SK-N-SH (cell line): ENCODE results near the gene PEMT.

Experiments
- EZH2phosphoT487 ChIP-seq: fragments of 200-600 bp; sonication (generic); IDR thresholded peaks from 2 replicates; pipeline ENCODE4 v1.6.1; 2017; ENCODE audit warnings: low read depth, mixed run types, mild to moderate bottlenecking, antibody characterized with exemption, moderate library complexity, borderline replicate concordance
- POLR2AphosphoS5 ChIP-seq: IDR thresholded peaks from 2 replicates; pipeline ENCODE4 v1.6.1; 2012; ENCODE audit warnings: low read depth, low read length
- SIN3A ChIP-seq: IDR thresholded peaks from 2 replicates; pipeline ENCODE4 v1.6.1; 2012; ENCODE audit warnings: low read depth, mild to moderate bottlenecking, low read length, moderate library complexity, borderline replicate concordance
- TF ChIP-seq, protein P1 (sequence below): IDR thresholded peaks from 2 replicates; pipeline ENCODE4 v1.6.1; 2012; ENCODE audit warnings: mild to moderate bottlenecking, low read depth, low read length, moderate library complexity
- TF ChIP-seq, protein P2 (sequence below): fragments of 200-600 bp; sonication (generic); IDR thresholded peaks from 2 replicates; pipeline ENCODE4 v1.6.1; 2017; ENCODE audit warnings: antibody characterized with exemption, mild to moderate bottlenecking, moderate library complexity
- TF ChIP-seq, protein P3 (sequence below): IDR thresholded peaks from 2 replicates; pipeline ENCODE4 v1.4.0; 2012; ENCODE audit warnings: low read depth, borderline replicate concordance
- TF ChIP-seq, protein P4 (sequence below): fragments of 150-350 bp; IDR thresholded peaks from 2 replicates; pipeline ENCODE4 v1.6.1; 2017; ENCODE audit warnings: antibody characterized with exemption, low read length, low read depth, borderline replicate concordance

DNA sequence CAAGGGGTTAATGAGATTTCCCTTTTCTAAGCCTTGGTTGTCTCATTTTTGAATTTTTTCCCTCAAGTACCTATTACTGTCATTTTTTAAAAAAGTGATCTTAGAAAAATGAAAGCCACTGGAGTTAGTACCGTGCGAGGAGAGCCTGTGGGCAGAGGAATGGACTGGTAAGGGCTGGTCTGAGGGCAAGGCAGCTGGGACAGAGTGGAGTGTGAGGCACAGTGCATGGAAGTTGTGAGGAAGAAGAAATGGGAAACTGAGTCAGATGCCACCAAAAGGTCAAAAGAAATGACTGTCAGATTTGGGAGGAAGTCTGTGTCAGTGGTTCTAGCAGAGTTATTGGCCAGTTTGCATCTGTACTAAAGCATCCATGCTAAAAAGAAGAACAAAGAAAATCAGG lies 103.5 kb downstream of the PEMT start:
- TF ChIP-seq, protein P1, sequence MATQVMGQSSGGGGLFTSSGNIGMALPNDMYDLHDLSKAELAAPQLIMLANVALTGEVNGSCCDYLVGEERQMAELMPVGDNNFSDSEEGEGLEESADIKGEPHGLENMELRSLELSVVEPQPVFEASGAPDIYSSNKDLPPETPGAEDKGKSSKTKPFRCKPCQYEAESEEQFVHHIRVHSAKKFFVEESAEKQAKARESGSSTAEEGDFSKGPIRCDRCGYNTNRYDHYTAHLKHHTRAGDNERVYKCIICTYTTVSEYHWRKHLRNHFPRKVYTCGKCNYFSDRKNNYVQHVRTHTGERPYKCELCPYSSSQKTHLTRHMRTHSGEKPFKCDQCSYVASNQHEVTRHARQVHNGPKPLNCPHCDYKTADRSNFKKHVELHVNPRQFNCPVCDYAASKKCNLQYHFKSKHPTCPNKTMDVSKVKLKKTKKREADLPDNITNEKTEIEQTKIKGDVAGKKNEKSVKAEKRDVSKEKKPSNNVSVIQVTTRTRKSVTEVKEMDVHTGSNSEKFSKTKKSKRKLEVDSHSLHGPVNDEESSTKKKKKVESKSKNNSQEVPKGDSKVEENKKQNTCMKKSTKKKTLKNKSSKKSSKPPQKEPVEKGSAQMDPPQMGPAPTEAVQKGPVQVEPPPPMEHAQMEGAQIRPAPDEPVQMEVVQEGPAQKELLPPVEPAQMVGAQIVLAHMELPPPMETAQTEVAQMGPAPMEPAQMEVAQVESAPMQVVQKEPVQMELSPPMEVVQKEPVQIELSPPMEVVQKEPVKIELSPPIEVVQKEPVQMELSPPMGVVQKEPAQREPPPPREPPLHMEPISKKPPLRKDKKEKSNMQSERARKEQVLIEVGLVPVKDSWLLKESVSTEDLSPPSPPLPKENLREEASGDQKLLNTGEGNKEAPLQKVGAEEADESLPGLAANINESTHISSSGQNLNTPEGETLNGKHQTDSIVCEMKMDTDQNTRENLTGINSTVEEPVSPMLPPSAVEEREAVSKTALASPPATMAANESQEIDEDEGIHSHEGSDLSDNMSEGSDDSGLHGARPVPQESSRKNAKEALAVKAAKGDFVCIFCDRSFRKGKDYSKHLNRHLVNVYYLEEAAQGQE, result no peak
- TF ChIP-seq EZH2phosphoT487, result no peak
- no peak for TF ChIP-seq POLR2AphosphoS5
- TF ChIP-seq, protein P2, sequence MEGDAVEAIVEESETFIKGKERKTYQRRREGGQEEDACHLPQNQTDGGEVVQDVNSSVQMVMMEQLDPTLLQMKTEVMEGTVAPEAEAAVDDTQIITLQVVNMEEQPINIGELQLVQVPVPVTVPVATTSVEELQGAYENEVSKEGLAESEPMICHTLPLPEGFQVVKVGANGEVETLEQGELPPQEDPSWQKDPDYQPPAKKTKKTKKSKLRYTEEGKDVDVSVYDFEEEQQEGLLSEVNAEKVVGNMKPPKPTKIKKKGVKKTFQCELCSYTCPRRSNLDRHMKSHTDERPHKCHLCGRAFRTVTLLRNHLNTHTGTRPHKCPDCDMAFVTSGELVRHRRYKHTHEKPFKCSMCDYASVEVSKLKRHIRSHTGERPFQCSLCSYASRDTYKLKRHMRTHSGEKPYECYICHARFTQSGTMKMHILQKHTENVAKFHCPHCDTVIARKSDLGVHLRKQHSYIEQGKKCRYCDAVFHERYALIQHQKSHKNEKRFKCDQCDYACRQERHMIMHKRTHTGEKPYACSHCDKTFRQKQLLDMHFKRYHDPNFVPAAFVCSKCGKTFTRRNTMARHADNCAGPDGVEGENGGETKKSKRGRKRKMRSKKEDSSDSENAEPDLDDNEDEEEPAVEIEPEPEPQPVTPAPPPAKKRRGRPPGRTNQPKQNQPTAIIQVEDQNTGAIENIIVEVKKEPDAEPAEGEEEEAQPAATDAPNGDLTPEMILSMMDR, result no peak
- no peak for TF ChIP-seq SIN3A
- TF ChIP-seq, protein P3, sequence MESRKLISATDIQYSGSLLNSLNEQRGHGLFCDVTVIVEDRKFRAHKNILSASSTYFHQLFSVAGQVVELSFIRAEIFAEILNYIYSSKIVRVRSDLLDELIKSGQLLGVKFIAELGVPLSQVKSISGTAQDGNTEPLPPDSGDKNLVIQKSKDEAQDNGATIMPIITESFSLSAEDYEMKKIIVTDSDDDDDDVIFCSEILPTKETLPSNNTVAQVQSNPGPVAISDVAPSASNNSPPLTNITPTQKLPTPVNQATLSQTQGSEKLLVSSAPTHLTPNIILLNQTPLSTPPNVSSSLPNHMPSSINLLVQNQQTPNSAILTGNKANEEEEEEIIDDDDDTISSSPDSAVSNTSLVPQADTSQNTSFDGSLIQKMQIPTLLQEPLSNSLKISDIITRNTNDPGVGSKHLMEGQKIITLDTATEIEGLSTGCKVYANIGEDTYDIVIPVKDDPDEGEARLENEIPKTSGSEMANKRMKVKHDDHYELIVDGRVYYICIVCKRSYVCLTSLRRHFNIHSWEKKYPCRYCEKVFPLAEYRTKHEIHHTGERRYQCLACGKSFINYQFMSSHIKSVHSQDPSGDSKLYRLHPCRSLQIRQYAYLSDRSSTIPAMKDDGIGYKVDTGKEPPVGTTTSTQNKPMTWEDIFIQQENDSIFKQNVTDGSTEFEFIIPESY, result no peak
- TF ChIP-seq, protein P4, sequence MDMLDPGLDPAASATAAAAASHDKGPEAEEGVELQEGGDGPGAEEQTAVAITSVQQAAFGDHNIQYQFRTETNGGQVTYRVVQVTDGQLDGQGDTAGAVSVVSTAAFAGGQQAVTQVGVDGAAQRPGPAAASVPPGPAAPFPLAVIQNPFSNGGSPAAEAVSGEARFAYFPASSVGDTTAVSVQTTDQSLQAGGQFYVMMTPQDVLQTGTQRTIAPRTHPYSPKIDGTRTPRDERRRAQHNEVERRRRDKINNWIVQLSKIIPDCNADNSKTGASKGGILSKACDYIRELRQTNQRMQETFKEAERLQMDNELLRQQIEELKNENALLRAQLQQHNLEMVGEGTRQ, result no peak
